ENCODE measurements around the gene DSCAM. TPM values are rescaled to one million over a fixed set of nuclear protein-coding genes. Genes with fewer than 3 reads are reported as not detected.
"Not testable (repeated sequence)": the region's sequence is repeated elsewhere in the genome, so short reads cannot be mapped to it uniquely, and the experiment has no call there.

The DSCAM gene
- total and polyA plus RNA-seq, 2 donors (not counting 1 experiment from before 2014, with no cell fraction given), result under 0.01 to 0.01 TPM

GRCh38 chr21:40043866-40044265, 803.1 kb downstream of the DSCAM start:
- H3K4me2 ChIP-seq (ENCODE audit: extremely low read depth, insufficient read depth, low read length), result no peak overlapping the region
- H3K36me3 ChIP-seq (ENCODE audit: control insufficient read depth, insufficient read depth, low read length), result no peaks in the 10 kb centered on the region
- no peak overlapping the region for H3K4me3 ChIP-seq (replicated peaks in 1 of 4; ENCODE audit: control extremely low read depth in 1 of 4, insufficient read depth in 1 of 4, low read depth in 3 of 4, low read length in 4 of 4)
- H3K4me1 ChIP-seq (ENCODE audit: control insufficient read depth, extremely low read depth, insufficient read depth, low read length), result no peaks in the 10 kb centered on the region
- no peak for TF ChIP-seq CTCF (conservative IDR thresholded peaks at IDR 0.05 in 1 of 2, IDR thresholded peaks at IDR 0.05 in 1 of 2; ENCODE audit: low read depth in 1 of 2, low read length in 2 of 2)
- TF ChIP-seq EZH2 (IDR thresholded peaks at IDR 0.05; ENCODE audit: low read length, missing control alignments), result no peak
- H2AFZ ChIP-seq (ENCODE audit: low read length), result no peak overlapping the region
- no peaks in the 10 kb centered on the region for H3K79me2 ChIP-seq (ENCODE audit: control insufficient read depth, insufficient read depth, low read length)
- H4K20me1 ChIP-seq (ENCODE audit: control insufficient read depth, extremely low read depth, insufficient read depth, low read length), result no peaks in the 10 kb centered on the region
- H3K9me3 ChIP-seq (ENCODE audit: control insufficient read depth, insufficient read depth, low read depth, low read length), result peaks cover 2% of the 10 kb centered on the region
- H3K27ac ChIP-seq (ENCODE audit: insufficient read depth, low read length), result no peak overlapping the region
- no peak for DNase-seq (ENCODE audit: low read depth in 2 of 2)
- H3K27me3 ChIP-seq (ENCODE audit: control insufficient read depth, insufficient read depth, low read length), result no peaks in the 10 kb centered on the region
- H3K9ac ChIP-seq (ENCODE audit: insufficient read depth, low read length), result no peak overlapping the region

- Histone ChIP-seq H3K4me2 (ENCODE audit: extremely low read depth, insufficient read depth, low read length) (no peak overlapping the region), H3K36me3 (ENCODE audit: control insufficient read depth, insufficient read depth, low read length) (no peaks in the 10 kb centered on the region), H4K20me1 (ENCODE audit: control insufficient read depth, extremely low read depth, insufficient read depth, low read length) (no peaks in the 10 kb centered on the region), H3K27me3 (ENCODE audit: control insufficient read depth, insufficient read depth, low read length) (no peaks in the 10 kb centered on the region), H3K9ac (ENCODE audit: insufficient read depth, low read length) (no peak overlapping the region), H3K4me3 (replicated peaks in 1 of 4; ENCODE audit: control extremely low read depth in 1 of 4, insufficient read depth in 1 of 4, low read depth in 3 of 4, low read length in 4 of 4) (no peak overlapping the region), H3K9me3 (ENCODE audit: control insufficient read depth, insufficient read depth, low read depth, low read length) (peaks cover 2% of the 10 kb centered on the region), H2AFZ (ENCODE audit: low read length) (no peak overlapping the region), H3K27ac (ENCODE audit: insufficient read depth, low read length) (no peak overlapping the region), H3K4me1 (ENCODE audit: control insufficient read depth, extremely low read depth, insufficient read depth, low read length) (no peaks in the 10 kb centered on the region), H3K79me2 (ENCODE audit: control insufficient read depth, insufficient read depth, low read length) (no peaks in the 10 kb centered on the region)
- DNase-seq (ENCODE audit: low read depth in 2 of 2), result no peak
- TF ChIP-seq EZH2 (IDR thresholded peaks at IDR 0.05; ENCODE audit: low read length, missing control alignments) (no peak), CTCF (conservative IDR thresholded peaks at IDR 0.05 in 1 of 2, IDR thresholded peaks at IDR 0.05 in 1 of 2; ENCODE audit: low read depth in 1 of 2, low read length in 2 of 2) (no peak)
Measured at GRCh38 chr21:40043423-40043822, 803.5 kb downstream of the DSCAM start.

GRCh38 chr21:40041446-40041845, 805.5 kb downstream of the DSCAM start:
- Histone ChIP-seq H3K27me3 (ENCODE audit: control insufficient read depth, insufficient read depth, low read length) (no peaks in the 10 kb centered on the region), H3K4me3 (replicated peaks in 1 of 4; ENCODE audit: control extremely low read depth in 1 of 4, insufficient read depth in 1 of 4, low read depth in 3 of 4, low read length in 4 of 4) (no peak overlapping the region), H3K9ac (ENCODE audit: insufficient read depth, low read length) (no peak overlapping the region), H3K4me1 (ENCODE audit: control insufficient read depth, extremely low read depth, insufficient read depth, low read length) (no peaks in the 10 kb centered on the region), H3K36me3 (ENCODE audit: control insufficient read depth, insufficient read depth, low read length) (no peaks in the 10 kb centered on the region), H2AFZ (ENCODE audit: low read length) (no peak overlapping the region), H3K79me2 (ENCODE audit: control insufficient read depth, insufficient read depth, low read length) (no peaks in the 10 kb centered on the region), H3K9me3 (ENCODE audit: control insufficient read depth, insufficient read depth, low read depth, low read length) (peaks cover 2% of the 10 kb centered on the region), H4K20me1 (ENCODE audit: control insufficient read depth, extremely low read depth, insufficient read depth, low read length) (no peaks in the 10 kb centered on the region), H3K27ac (ENCODE audit: insufficient read depth, low read length) (no peak overlapping the region), H3K4me2 (ENCODE audit: extremely low read depth, insufficient read depth, low read length) (no peak overlapping the region)
- DNase-seq (ENCODE audit: low read depth in 2 of 2), result no peak
- no peak for TF ChIP-seq EZH2 (IDR thresholded peaks at IDR 0.05; ENCODE audit: low read length, missing control alignments)
- TF ChIP-seq CTCF (conservative IDR thresholded peaks at IDR 0.05 in 1 of 2, IDR thresholded peaks at IDR 0.05 in 1 of 2; ENCODE audit: low read depth in 1 of 2, low read length in 2 of 2), result no peak

- not testable (repeated sequence) for H3K4me1 ChIP-seq (ENCODE audit: control insufficient read depth, extremely low read depth, insufficient read depth, low read length); H3K79me2 ChIP-seq (ENCODE audit: control insufficient read depth, insufficient read depth, low read length); H3K9me3 ChIP-seq (ENCODE audit: control insufficient read depth, insufficient read depth, low read depth, low read length); H4K20me1 ChIP-seq (ENCODE audit: control insufficient read depth, extremely low read depth, insufficient read depth, low read length); H3K4me2 ChIP-seq (ENCODE audit: extremely low read depth, insufficient read depth, low read length); H3K9ac ChIP-seq (ENCODE audit: insufficient read depth, low read length); DNase-seq (ENCODE audit: low read depth in 2 of 2); H3K36me3 ChIP-seq (ENCODE audit: control insufficient read depth, insufficient read depth, low read length); H2AFZ ChIP-seq (ENCODE audit: low read length); H3K27me3 ChIP-seq (ENCODE audit: control insufficient read depth, insufficient read depth, low read length); H3K27ac ChIP-seq (ENCODE audit: insufficient read depth, low read length); H3K4me3 ChIP-seq (replicated peaks in 1 of 4; ENCODE audit: control extremely low read depth in 1 of 4, insufficient read depth in 1 of 4, low read depth in 3 of 4, low read length in 4 of 4)
Measured at GRCh38 chr21:40033156-40033782, 813.7 kb downstream of the DSCAM start.
